ENCODE measurements around the gene ENTREP3.

The ENTREP3 gene

DNA sequence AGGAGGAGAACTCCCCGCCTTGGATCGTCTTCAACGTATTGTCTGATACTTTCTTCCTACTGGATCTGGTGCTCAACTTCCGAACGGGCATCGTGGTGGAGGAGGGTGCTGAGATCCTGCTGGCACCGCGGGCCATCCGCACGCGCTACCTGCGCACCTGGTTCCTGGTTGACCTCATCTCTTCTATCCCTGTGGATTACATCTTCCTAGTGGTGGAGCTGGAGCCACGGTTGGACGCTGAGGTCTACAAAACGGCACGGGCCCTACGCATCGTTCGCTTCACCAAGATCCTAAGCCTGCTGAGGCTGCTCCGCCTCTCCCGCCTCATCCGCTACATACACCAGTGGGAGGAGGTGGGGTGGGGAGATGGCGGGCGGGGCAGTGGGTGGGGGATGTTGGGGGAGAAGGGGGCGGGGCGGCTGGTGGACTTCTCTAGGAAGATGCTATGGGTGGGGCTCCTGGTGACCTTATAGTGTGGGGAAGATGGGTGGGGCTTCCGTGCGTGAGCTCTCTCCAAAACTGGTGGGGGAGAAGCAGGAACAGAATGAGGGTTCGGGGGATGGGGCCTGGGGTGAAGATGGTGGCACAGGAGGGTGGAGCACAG, 27.3 kb upstream of the ENTREP3 start:
- FAIRE-seq (no peak), DNase-seq (ENCODE audit: insufficient read length, low spot score) (no peak)

DNA sequence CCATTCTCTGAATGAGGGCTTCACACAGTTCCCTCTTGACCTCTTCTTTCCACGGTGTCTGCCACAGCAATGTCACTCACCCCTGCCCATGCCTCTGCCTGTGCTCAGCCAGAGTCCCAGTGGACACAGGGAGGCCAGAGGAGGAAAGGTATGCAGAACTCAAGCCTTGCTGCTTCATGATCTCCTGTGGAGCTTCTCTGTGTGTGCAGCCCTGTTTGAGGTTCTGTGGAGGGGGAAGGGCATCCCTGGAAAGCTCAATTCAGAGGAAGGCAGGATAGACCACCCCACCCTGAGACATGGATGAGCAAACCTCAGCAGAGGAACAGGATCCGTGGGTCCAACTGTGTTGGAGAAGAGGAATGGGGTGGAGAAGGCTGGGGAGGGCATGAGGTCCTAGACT, 24.0 kb upstream of the ENTREP3 start:
- no peak for FAIRE-seq
- DNase-seq (ENCODE audit: insufficient read length, low spot score), result no peak

DNA sequence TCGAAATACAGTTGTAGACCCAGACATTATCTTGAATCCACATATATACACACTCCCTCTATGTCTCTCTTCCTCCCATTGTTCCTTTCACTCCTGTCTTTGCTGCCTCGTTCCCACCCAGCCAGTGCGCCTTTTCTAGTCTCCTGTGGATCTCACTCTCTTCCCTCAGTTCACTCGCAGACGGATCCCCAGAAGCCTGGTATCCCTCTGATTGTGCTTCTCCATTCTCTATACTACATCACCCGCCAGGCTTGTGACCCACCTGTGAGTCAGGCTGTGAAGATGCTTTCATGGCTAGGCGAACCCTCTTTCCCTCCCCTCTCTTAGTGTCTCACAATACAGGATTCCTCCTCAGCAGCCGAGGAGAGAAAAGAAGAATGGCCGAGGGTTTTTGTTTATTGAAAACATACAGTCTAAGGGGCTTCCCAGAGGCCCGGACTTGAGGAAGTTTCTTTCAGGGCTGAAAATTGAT, 23.4 kb upstream of the ENTREP3 start:
- no peak for FAIRE-seq
- DNase-seq (ENCODE audit: insufficient read length, low spot score), result no peak

DNA sequence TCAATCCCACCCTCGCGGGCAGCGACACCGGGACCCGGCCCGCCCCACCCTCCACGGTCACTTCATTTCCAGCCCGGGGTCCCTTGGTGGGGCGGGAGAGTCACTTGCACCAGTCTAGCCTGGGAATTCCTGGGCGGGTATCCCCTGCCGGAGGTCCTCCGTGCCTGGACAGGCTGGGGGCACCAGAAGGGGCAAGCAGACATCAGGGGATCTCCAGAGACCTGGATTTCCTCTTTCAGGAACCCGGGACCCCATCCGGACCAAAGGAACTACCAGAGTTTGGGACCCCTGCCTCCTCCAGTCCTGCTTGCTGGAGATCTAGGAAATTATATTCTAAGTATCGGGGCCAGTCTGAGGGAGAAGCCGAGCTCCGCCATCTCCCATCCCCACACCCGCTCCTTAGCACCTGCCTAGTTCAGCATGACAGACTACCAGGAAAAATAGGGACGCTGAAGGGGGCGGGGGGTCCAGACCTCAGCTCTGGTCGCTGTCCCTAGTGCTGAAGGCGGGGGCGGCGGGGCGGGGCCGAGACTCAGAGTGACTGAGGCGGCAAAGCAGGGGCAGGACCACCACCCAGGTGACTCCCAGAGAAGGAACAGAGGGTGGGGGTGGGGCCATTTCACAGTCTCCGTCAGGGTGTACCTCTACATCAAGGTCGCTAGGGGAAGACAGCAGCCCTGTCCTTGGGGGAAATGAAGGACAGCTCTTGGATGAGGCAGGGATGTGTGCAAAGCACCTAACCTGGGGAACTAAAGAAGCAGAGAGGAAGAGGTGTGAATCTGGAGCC, 22.8 kb upstream of the ENTREP3 start:
- FAIRE-seq (no peak), DNase-seq (ENCODE audit: insufficient read length, low spot score) (peak; percentile 41)

DNA sequence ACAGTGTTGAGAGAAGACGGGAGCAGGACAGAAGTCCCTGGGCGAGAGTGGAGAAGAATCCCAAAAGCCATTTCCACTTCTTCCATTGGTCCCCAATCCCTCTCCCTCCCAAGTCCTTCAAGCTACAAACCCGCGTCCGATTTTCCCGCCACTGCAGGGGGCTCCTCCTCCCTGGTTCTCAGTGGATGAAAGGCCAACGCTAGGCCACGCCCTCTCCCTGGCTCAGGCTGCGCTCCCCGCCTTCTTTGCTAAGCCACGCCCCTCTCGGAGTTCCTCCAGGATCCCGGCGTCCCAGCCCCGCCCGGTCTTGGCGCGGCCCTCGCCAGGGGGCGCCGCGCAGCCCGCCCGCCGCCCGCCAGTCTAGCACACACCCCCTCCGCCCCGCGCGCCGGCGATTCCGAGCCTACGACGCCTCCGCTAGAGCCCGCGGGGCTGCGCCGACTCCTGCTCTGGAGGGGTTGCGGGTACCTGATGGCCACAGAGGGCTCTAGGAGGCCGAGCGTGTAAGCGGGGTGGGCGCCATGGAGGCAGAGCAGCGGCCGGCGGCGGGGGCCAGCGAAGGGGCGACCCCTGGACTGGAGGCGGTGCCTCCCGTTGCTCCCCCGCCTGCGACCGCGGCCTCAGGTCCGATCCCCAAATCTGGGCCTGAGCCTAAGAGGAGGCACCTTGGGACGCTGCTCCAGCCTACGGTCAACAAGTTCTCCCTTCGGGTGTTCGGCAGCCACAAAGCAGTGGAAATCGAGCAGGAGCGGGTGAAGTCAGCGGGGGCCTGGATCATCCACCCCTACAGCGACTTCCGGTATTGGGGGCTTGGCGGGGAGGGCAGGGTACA, 22.0 kb upstream of the ENTREP3 start, which contains the start of gene HCN3:
Gene HCN3 (plus strand): TSS at position 394 of the 832 bp plus-strand sequence. CDS start 128 bp downstream, at position 522.
- FAIRE-seq (no peak), DNase-seq (ENCODE audit: insufficient read length, low spot score) (peak; percentile 92)

DNA sequence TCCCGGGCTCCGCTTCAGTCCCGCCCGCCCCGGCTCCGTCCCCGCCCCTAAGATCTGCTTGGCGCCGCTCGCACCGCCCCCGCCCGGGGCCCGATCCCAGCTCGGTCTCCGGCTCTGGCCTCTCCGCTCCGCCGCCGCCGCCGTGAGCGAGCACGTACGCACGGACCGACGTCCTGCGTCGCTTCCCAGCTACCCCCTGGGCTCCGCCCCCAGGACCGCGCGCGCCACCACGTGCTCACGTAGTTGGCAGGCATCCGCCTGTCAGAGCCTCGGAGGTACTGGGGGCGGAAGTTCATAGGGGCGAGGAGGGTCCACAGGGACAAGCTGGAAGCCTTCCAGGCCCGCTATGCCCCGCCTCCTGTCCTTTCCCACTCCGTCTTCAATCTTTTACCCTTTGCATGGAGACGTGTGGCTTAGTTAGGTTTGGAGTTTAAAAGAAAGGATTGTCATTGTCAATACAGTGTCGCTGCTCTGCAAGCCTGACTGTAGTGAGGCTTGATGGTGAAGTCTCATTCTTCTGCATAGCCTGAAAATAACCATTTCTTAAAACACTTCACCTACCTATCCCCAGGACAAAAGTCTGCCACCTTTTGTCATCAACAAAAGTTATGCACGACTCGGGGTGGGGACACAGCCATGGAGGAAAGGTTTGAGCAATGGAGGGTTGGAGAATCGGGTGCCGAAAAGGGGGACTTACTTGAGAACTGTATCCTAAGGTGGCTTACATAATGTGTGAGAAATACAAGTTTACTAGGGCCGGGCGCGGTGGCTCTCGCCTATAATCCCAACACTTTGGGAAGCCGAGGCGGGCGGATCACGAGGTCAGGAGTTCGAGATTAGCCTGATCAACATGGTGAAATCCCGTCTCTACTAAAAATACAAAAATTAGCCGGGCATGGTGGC, 18.3 kb upstream of the ENTREP3 start, which contains the start of gene CLK2:
Gene CLK2 (minus strand): TSS at position 162 of the 903 bp plus-strand sequence. CDS start 2,527 bp downstream, outside the sequence.
- DNase-seq (ENCODE audit: insufficient read length, low spot score) (peak; percentile 93), FAIRE-seq (peak; percentile 72)

DNA sequence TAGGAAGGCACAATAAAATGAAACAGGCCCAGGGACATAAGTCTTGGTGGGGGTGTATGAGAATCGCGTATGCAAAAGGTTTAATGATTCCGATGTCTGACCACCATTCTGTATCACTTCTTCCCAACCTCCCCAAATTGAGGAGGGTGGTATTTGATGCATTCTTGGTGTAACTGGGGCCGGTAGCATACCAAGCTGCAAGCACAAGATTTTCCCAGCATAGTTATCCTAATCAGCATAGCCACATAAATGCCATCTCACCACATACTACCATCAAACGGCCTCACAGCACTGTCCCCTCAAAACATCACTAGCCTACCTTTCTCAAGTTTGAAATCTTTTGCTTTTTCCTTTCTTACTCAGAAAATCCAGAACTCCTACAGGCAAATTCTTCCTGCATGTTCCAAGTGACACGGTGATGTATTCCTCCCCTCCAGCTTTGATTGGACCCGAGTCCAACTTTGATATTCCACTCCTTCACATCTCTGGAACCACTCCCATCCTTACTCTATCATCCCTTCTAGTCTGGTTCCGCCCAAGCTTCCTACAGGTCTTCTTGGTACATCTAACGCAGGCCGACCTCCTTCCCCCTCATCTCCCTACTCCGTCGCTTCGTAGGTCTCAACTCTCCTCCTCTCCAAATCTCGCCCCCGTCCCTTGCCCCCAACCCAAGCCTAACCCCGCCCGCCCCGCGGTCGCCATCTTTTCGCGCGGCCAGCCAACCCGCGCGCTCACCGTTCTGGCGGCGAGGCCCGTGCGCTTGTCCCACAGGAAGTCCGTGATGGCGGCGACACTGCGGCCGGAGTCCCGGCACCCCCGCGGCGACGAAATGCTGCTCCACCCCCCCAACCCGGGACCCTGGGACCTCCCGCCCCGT, 17.4 kb upstream of the ENTREP3 start:
- FAIRE-seq, result no peak
- DNase-seq (ENCODE audit: insufficient read length, low spot score), result peak; percentile 36

DNA sequence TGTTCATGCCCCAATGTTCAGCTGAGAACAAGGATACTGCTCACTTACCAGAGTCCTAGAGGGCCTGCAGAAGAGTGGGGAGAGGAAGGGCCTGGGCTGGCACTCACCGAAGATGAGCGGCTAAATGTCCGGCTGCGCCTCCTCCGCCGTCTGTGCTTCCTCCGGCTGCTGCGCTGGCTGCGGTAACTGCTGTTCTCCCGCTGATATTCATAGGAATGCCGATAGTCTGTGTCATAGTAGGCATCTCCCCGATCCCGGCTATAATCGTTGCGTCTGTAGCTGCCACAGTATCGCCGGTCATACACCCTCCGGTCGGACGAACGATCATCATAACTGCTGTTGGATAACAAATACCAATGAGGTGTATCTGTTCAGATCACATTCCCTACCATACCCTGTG, 14.1 kb upstream of the ENTREP3 start:
- DNase-seq (ENCODE audit: insufficient read length, low spot score) (no peak), FAIRE-seq (no peak)

DNA sequence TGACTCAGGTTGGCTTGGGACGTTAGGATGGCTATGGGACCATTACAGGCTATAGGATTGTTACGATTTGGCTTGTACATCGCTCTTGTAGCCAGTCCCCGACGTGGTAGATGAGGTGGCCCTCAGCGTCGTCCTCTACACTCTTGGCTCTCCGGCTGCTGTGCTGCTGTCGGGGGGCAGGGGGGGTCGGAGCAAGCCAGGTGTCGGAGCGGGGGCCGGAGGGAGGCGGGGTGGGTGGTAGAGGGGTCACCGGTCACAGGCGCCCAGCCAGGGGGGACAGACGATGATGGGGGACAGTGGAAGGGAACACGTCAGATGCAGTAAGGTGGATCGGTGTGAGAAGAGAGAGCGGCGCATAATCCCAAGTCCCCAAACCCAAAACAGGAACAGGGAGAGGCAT, 13.3 kb upstream of the ENTREP3 start:
- DNase-seq (ENCODE audit: insufficient read length, low spot score), result no peak
- no peak for FAIRE-seq

DNA sequence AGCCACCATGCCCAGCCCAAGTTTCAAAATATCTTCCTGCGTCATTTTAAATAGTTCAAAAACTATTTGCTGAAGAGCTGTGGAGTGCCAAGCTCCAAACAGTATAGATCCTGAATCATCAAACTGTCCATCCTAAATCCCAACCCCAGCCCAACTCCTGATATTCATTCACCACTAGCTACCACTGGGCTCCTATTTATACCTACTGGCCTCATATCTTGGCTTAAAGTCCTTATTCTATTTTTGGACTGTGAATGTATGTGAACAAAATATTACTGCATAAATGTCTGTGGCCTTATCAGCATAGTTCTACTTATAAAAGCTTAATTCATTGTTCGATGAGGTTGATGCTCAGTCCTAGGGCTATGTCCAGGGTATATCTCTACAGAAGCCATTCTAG, 12.1 kb upstream of the ENTREP3 start:
- DNase-seq (ENCODE audit: insufficient read length, low spot score) (no peak), FAIRE-seq (no peak)

DNA sequence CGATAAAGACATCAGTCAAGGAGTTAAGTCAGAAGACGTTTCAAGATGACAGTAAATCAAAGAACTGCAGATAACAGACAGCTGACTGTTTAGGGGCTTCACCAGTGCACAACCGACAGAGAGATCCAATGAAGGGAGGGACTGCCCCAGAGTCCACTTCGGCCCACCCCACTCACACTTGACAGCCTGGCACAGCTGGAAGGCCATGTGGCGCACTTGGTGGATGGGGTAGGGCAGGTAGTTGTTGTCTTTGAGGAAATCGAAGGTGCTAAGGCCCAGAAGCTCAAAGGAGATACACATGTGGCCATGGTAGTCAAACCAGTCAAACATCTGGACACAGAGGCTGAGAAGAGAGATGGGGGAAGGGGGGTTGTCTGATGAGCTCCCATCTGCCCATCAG, 11.3 kb upstream of the ENTREP3 start:
- FAIRE-seq, result no peak

DNA sequence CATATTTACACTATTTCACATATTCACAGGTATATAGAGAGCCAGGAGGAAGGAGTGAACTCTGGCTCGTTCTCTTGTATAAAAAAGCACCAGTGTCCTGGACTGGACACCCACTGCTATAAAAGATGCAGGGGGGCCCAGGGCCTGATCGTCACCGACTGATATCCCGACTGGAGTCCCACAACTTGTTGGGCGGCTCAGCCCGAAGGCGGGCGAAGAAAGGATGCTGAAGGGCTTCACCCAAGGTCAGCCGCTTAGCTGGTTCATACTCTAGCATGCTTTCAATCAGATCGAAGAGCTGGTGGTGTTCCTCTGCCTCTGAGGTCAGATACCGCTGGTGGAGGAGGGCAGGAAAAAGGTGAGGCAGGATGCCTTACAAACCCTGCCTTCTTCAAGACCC, 7.8 kb upstream of the ENTREP3 start:
- FAIRE-seq (no peak), DNase-seq (ENCODE audit: insufficient read length, low spot score) (no peak)

More for the DNA sequence above, 11.3 kb upstream of the ENTREP3 start:
- DNase-seq (ENCODE audit: insufficient read length, low spot score), result no peak

DNA sequence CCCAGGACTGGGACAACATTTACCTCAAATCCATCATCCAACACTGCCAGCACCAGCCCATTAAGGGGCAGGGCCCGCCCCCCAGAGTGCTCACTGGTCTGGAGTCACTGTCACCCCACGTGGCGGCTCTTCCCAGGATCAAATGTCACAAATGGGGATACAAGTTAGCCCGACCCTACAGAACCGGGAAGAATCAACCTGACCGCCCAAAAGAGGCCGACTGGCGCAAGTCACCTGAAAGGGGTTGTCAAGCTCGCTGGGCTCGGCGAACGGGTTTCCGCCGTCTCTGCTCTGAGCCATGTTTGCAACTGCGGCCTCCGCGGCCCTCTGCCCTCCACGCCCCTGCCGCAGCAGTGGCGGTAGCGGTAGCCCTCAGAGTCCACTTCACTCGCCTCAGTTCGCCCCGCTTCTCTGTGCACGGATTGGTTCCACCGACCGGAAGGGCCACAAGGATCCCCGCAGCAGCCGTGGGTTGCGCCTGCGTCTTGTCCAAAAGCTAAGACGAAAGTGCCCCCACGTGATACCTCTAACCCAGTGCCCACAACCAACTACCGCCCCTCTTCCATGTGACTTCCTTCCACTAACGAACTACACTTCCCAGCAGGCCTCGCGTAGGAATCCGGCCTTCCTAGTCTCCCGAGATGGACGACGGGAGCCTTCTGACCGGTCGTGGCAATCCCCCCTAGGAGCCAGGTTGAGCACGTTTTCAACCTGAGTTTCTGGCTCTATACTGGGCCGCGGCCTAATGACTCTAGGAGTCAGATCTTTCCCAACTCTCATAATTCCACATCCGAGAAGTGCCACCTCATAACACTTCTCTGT, 6.8 kb upstream of the ENTREP3 start, which contains the start of gene SCAMP3:
Gene SCAMP3 (minus strand): TSS at position 509 of the 822 bp plus-strand sequence. CDS start 209 bp downstream, at position 300.
- FAIRE-seq (no peak), DNase-seq (ENCODE audit: insufficient read length, low spot score) (peak; percentile 95)

DNA sequence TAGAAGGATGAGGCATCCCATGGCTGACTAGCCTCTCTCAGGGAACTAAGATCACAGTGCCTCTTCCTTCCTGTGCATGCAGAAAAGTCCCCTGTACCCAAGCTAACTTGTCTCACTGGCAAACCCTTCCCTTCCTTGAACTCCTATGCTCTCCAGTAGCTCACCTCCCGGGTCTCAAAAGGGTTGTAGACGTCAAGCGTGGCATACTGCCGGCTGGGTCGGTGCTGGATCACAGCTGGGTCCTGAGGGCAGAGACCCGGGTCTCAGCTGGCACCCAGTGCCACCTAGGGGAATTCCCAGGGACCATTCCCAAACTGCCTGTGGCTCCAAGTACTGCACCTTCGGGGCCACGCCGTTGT, 6.2 kb upstream of the ENTREP3 start:
- no peak for FAIRE-seq
- no peak for DNase-seq (ENCODE audit: insufficient read length, low spot score)

DNA sequence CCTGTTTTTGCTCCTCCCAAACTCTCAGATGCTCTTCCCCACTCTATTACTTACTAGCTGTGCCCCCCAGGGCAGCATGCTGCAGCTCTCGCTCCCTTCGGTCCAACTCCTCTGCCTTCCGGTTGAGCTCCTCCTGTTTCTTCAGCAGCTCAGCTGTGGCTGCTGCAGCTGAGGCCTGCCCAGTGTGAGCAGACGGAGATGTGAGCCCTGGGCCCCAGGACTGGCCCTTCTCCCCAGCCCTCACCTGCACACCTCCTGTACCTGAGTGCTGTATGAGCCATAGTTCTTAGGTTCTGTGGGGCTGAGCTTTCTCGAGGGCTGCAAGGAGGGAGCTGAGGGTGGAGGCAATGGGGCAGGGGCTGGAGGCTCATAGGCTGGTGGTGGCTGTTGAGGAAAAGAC, 5.0 kb upstream of the ENTREP3 start:
- DNase-seq (ENCODE audit: insufficient read length, low spot score) (no peak), FAIRE-seq (no peak)

DNA sequence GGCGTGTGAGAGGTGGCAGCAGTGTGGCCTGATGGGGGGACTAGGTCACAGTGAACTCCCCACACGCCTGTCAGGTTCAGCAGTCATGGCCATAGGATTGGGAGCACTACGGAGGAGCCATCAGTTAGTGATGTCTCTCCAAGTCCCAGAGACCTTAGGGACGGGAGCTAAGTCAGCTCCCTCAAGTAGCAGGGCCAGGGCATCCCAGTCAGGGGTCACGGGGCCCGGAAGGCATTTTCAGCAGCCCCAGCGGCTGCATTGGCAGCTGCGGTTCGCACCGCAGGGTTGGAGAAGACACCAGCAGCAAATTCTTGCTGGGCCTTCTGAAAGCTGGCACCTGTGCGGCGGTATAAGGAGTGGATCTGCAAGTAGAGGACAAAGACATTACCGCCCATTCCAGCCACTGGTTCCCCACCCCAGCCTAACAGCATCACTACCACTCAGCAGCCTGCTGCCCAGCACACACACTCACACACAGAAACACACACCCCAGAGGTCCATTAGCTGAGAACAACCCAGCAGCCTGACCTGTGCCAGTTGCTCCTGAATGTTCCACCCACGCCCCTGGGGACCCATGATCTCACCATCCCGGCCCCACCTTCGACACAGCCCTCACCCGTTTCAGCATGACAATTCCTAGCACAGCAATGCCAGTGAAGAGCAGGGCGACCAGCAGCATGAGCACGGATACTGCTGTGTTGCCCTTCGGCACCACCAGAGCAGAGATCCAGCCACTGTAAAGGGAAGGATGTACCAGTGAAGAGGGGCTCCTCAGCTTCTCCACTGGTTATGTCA, 972 bp upstream of the ENTREP3 start:
- no peak for FAIRE-seq
- no peak for DNase-seq (ENCODE audit: insufficient read length, low spot score)

DNA sequence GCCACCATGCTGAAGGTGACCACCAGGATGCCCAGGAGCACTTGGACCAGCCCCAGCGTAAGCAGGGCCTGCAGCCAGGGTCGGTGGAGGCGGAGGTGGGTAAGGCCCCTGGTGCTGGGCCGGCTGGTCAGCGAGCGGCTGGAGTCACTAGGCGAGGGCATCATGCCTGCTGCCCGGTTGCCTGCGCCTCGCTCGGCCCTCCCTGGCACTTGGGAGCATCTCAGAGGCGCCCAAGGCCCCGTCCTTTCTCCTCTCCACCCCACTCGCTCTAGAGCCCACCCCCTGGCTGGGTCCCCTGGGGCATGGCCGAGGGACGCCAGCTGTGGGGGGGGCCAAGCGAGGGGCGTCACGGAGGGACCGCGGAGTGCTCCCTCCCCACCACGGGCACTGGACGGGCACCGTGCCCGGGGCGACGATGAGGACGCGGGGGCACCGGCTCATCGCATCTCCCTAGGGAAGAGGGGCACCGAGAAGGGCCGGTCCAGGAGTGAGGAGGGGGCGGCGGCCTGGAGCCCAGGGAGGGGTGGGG, 505 bp downstream of the ENTREP3 start:
- no peak for FAIRE-seq
- no peak for DNase-seq (ENCODE audit: insufficient read length, low spot score)

Measured in HTR-8/SVneo (cell line).